Epithelial cell of esophagus (primary cell): ENCODE data around the gene TMEM37.

ENCODE experiments used
- DNase-seq: peaks from one replicate; pipeline ENCODE4 v3.0.0; 2010; ENCODE audit warnings: low read depth
- H3K4me3 ChIP-seq: 2 replicates; pipeline ENCODE4 v1.5.1; 2011; ENCODE audit warnings: mild to moderate bottlenecking, low read length, control low read depth
- CTCF ChIP-seq: IDR thresholded peaks from 2 replicates; pipeline ENCODE4 v1.5.1; 2011; ENCODE audit warnings: low read depth, mild to moderate bottlenecking, low read length, control low read depth, inconsistent platforms; ENCODE audit not compliant: insufficient read depth; ENCODE audit errors: missing control alignments

TMEM37 gene

DNA sequence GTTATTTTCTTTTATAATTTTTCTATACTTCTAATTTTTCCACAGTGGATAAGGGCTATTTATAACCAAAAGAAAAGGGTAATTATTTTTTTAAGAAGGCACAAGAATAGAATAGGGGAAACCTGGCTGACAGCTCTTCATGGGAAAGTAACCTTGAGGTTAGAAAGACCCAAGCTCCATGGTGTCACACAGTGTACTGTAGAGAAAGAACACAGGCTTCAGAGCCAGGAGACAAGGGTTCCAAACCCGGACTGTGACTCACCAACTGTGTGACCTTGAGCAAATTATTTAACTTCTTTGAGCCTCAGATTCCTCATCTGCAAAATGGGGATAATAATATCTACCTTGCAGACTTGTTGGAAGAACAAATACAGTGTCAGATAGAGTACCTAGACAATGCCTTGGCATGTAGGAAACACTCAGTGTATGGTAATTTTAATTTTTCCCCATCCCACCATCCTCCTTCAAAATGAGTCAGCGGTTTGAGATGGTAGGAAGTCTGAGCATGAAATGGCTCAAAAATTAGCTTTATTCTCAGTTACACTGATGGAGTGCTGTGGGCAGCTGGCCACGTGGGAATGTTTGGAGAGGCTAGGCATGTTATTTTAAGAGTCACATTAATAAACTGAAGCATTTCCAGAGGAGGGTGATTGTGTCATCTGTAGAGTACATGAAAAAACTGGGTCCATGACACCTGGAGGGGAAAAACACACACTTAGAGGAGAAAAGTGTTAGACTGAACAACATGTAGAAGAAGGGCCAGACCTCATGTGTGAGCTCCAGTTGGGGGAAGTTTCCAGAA is 36.7 kb downstream of the TMEM37 start:
- DNase-seq = no peak
- TF ChIP-seq CTCF = no peak
- H3K4me3 ChIP-seq = no peak overlapping the region

- TF ChIP-seq CTCF = no peak
- no peak for DNase-seq
- H3K4me3 ChIP-seq = no peak overlapping the region
These were observed 37.5 kb downstream of the TMEM37 start for GRCh38 chr2:119469131-119469530.

GRCh38 chr2:119469661-119470297 is 38.1 kb downstream of the TMEM37 start:
- no peak for DNase-seq
- H3K4me3 ChIP-seq = no peak overlapping the region
- TF ChIP-seq CTCF = no peak

DNA sequence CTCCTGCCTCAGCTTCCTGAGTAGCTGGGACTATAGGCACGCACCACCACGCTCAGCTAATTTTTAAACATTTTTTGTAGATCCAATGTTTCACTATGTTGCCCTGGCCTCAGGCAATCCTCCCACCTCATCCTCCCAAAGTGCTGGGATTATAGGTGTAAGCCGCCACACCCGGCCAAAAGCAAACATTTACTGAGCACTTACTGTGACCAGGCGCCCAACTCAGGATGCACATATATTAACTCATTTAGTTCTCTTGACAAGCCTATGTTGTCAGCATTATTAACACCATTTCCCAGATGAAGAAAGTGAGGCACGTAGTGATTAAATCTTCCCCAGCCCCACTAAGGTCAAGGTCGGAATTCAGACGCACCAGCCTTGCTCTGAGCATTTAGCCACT is 41.1 kb downstream of the TMEM37 start:
- no peak for DNase-seq
- H3K4me3 ChIP-seq = no peak overlapping the region
- no peak for TF ChIP-seq CTCF

DNA sequence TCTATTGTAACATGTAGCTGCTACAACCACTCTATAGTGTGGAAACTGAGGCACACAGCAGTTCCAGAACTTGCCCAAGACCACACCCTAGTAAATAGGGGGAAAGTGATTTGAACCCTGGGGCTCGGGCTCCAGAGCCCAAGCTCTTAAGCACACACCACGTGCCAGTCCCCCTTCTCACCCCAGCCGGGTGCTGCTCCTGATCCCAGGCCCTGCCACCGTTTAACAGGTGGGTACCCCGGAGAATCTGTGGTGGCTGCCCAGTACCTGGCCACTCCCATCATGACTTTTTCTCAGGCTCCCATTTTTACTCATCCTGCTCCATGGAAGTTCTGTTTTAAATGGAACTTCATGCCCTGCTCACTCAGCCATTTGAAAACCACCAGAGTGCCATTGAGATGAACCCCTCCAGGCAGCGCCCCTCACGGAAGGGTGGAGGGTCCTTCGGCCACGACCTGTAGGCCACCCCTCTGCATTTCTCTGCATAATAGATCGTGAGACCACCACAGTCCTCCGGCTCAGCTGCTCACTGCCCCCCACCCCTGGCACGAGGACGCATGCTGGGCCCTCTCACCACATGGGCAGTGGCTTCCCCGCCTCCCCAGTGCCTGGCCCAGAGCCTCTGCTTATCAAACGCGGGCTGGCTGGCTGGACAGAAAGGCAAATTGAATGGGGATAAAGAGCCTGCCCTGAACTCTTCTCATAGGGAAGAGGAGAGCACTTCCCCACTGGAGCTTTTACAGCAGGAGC is 42.1 kb downstream of the TMEM37 start:
- H3K4me3 ChIP-seq = no peak overlapping the region
- DNase-seq = no peak
- no peak for TF ChIP-seq CTCF

- DNase-seq = no peak
- H3K4me3 ChIP-seq = no peak overlapping the region
- no peak for TF ChIP-seq CTCF
These were observed 42.9 kb downstream of the TMEM37 start for GRCh38 chr2:119474371-119475224.
